GM21723 (cell line): ENCODE data around the gene ZNF341.
"Not testable (repeated sequence)": the region's sequence is repeated elsewhere in the genome, so short reads cannot be mapped to it uniquely, and the experiment has no call there.

ENCODE experiments used
- ATAC-seq: cut with Tn5 transposase; IDR thresholded peaks from one replicate; pipeline ENCODE4 v1.9.1; 2021; ENCODE audit warnings: mild to moderate bottlenecking, moderate library complexity; ENCODE audit not compliant: unreplicated experiment

The ZNF341 gene

GRCh38 chr20:33731693-33732165 lies at the start of gene ZNF341:
Gene ZNF341, plus strand, starts transcription at chr20:33731996. Its CDS starts 26 bp downstream, at chr20:33732022.
- peak; percentile 59 for ATAC-seq

GRCh38 chr20:33684533-33685327 lies 47.1 kb upstream of the ZNF341 start:
- no peak for ATAC-seq

DNA sequence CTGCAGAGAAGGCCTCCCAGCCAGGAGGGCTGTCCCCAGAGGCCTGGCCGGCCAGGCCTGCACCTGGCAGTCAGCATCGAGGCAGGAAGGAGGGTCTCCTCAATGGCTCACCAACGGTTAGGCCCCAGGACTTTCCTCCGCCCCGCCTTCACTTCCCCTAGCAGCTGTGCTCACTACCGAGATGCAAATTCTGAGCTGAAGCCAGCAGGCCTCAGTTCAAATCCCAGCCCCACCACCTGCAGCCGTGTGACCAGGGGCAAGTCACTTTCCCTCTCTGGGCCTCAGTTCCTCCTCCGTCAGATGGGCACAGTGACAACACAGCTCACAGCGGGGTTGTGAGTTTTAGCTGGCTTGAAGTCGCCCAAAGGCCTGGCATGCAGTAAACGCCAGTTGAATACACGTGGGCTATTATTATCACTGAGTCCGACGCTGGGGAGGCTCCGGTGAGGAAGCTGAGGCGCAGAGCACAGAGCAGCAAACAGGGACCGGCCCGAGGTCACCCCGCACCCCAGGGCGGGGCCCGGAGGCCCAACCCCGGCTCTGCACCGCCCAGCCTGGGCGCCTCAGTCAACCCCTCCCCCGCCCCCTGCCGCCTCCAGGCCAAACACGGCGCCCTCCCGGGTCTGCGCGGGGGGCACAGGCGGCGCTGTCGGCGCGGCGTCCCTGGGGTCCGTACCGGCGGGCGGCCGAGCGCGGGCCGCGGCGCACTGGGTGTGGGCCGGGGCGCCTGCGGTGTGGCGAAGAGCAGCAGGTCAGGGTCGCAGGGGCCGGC lies 46.3 kb upstream of the ZNF341 start:
- peak; percentile 47 for ATAC-seq

GRCh38 chr20:33686100-33686983 lies 45.5 kb upstream of the ZNF341 start, which contains the start of gene E2F1:
Gene E2F1, minus strand, starts transcription at chr20:33686385. Its CDS starts 121 bp downstream, at chr20:33686264.
- ATAC-seq = peak; percentile 72

DNA sequence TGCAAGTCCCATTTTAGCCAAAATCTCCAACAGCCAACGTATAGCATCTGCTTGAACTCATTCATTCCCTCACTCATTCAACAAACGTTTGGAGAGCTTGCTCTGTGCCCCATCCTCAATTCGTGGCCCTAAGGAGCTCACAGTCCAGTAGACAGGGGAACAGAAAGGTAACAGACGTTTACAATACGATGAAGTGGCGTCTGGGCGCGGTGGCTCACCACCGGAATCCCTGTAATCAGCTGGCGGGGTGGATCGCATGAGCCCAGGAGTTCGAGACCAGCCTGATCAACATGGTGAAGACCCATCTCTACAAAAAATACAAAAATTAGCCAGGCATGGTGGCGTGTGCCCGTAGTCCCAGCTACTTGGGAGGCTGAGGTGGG lies 44.8 kb upstream of the ZNF341 start:
- ATAC-seq = no peak

GRCh38 chr20:33687370-33687915 lies 44.4 kb upstream of the ZNF341 start:
- no peak for ATAC-seq

GRCh38 chr20:33687993-33688937 lies 43.5 kb upstream of the ZNF341 start:
- ATAC-seq = no peak

- no peak for ATAC-seq
These were observed 42.8 kb upstream of the ZNF341 start for GRCh38 chr20:33688938-33689424.

- no peak for ATAC-seq
These were observed 42.3 kb upstream of the ZNF341 start for GRCh38 chr20:33689493-33689892.

- no peak for ATAC-seq
These were observed 41.8 kb upstream of the ZNF341 start for GRCh38 chr20:33689973-33690372.

DNA sequence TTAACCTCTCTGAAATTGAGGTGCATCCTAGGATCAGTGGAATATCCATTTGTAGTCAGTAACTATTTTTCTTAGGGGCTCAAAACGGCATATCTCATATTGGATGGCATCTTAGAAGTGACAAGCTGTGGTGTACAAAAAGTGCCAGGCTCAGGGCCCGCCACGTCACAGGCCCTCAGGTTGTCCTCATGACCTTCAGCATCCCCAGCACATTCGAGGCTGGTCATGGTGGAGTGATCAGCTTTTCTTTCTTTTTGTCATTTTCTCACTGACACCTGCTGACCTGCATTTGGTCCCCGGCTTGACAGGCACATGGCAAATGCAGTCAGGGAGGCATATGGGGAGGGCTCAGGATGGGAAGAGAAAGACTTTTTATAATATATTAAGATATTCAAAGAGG lies 38.5 kb upstream of the ZNF341 start:
- ATAC-seq = no peak

DNA sequence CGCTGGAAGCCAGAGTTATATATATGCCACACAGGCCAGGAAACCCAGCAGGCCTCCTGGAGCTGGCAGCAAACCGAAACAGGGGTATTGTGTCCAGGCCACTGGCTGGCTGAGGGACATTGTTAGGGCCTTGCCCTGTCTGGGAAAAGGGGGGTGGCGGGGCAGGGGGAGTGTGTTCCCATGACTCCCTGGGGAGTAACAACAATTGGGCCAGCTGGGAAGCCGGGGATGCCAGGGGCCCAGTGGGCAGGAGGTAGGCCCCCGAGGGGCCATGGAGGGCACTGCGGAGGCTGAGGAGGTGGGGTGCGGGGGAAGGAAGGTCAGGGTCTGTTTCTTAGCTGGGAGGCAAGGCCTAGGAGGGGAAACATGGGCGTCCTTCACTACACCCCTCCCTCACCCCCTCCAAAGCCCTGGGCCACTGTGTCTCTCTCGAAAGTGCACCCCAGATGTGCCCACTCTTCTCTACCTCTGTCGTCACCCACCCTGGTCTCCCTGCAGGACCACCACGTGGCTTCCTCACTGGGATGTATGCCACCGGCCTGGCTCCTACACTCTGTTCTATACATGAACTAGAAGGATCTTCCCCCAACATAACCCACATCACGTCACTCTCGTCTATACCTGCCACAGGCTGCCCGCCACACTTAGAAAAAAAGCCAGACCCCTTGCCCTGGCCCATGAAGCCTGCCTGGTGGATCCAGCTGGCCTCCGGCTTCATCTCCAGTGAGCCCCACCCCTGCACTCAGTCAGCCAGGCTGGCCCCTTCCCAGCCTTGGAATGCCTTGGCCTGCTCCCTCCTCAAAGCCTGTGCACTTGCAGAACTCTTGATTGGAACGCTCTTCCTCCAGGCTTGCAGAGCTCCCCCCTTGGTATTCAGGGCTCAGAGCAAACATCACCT lies 37.8 kb upstream of the ZNF341 start:
- ATAC-seq = no peak

DNA sequence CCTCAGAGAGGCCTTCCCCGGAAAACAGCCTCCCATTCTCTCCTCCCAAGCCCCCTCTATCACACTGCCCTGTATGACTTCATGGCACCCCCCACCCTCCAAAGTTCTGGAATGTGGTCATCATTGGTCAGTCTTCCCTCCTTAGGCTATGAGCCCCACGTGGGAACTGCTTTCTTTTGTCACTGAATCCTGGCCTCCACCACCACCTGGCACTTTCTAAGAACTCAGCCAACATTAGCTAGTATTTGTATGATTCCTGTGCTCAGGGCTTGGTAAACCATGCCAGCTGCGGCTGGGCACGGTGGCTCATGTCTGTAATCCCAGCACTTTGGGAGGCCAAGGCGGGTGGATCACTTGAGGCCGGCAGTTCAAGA lies 37.2 kb upstream of the ZNF341 start:
- ATAC-seq = no peak

GRCh38 chr20:33696448-33696847 lies 35.3 kb upstream of the ZNF341 start:
- no peak for ATAC-seq

DNA sequence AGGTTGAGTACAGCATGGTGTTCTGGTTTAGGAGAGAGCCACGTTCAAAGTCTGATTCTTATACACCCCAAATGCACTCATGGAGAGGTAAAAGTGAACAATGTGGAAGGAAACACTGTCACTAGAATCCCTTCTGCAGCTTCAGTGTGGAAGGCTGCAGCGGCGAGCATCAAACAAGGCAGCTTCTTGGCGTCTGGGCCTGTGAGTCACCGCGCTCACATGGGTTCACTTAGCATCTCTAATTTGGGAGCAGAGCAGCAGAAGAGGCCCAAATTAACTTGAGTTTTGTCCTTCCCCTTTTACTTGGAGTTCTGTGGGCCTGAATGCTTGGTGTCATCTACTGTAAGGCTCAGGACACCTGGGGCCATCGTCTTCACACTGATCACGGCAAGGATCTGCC lies 34.7 kb upstream of the ZNF341 start:
- no peak for ATAC-seq

- not testable (repeated sequence) for ATAC-seq
These were observed 32.8 kb upstream of the ZNF341 start for GRCh38 chr20:33698966-33699365.

- not testable (repeated sequence) for ATAC-seq
These were observed 30.9 kb upstream of the ZNF341 start for GRCh38 chr20:33700696-33701441.
